C4-2B (cell line): ENCODE measurements around the gene TDRD15.

Experiments
- CTCF ChIP-seq: fragments of 450-650 bp; conservative IDR thresholded peaks from 2 replicates; pipeline ENCODE4 v1.5.1; 2017; ENCODE audit warnings: mild to moderate bottlenecking
- ZFX ChIP-seq: fragments of 450-650 bp; IDR thresholded peaks from 2 replicates; pipeline ENCODE4 v1.6.1; 2017

- TF ChIP-seq CTCF (no peak), ZFX (no peak)
These were observed at the start of gene TDRD15 for GRCh38 chr2:21123473-21124393.
